Stimulated activated CD4-positive, alpha-beta T cell treated with anti-CD3 and anti-CD28 coated beads, Interleukin-12 subunit alpha, Interleukin-12 subunit beta, amount 100 ng/mL, for 24 hours (primary cell): ENCODE data around the gene ZNF99.
"Not testable (repeated sequence)": the region's sequence is repeated elsewhere in the genome, so short reads cannot be mapped to it uniquely, and the experiment has no call there.

Experiments
- DNase-seq, 2 experiments: peaks; one replicate each; pipeline ENCODE4 v3.0.0-alpha.2; 2020; ENCODE audit warnings: low read depth in 2 of 2

The ZNF99 gene

DNA sequence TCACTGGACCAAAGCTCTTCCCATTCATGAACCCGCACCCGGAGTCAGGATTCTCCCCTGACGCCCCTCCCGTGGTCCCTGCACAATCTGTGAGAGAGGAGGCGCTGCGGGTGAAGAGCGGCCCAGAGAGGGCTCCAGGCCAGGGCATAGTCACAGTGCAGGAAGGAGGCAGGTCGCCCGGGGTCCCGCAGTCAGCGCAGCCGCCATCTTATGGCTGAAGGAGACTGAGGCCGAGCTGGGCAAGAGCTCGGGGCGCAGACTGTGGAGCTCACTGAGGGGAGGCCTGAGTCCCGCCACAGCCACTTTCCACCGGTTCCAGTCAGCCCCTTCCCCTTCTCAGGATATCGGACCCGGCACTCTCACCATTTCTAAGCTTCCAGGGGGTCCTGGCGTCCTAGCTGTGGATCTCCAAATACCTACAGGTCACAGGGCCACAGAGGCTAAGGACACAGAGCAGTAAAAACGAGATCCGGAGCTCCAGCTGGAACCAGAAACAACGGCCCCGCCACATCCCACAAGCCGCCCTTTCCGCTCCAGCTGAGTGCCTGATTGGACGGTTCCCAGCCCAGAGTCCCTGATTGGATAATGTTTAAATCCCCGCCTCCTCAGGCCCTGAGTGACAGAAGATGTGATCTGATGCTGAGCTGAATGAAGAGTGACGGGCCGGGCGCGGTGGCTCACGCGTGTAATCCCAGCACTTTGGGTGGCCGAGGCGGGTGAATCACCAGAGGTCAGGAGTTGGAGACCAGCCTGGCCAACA, at the start of gene ZNF99:
Gene ZNF99 (minus strand): TSS at position 501 of the 760 bp plus-strand sequence. CDS start 135 bp downstream, at position 366.
- no peak for DNase-seq

DNA sequence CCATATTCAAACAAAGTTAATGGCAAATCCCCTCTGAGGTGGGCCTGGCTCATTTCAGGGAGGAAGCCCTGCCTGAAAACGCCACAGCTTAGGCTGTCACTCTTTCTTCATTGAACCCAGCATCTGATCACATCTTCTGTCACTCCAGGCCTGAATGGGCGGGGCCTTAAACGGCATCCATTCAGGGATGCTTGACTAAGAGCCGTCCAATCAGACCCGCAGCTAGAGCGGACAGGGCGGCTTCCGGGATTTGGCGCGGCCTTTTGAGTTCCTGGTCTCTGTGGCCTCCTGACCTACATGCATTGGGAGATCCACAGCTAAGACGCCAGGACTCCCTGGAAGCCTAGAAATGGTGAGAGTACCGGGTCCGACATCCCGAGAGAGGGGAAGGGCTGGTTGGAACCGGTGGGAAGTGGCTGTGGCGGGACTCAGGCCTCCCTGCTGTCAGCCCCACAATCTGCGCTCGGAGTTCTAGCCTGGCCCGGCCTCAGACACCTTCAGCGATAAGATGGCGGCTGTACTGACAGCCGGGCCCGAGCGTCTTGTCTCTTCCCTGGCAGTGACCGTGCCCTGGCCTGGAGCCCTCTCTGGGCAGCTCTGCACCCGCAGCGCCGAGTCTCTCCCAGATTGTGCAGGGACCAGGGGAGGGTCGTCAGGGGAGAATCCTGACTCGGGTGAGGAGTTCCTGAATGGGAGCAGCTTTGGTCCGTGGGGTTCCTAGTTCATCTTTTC, 48.2 kb upstream of the ZNF99 start, which contains the start of gene ZNF723:
Gene ZNF723 (plus strand): TSS at position 261 of the 732 bp plus-strand sequence. CDS start 89 bp downstream, at position 350.
- no peak for DNase-seq

DNA sequence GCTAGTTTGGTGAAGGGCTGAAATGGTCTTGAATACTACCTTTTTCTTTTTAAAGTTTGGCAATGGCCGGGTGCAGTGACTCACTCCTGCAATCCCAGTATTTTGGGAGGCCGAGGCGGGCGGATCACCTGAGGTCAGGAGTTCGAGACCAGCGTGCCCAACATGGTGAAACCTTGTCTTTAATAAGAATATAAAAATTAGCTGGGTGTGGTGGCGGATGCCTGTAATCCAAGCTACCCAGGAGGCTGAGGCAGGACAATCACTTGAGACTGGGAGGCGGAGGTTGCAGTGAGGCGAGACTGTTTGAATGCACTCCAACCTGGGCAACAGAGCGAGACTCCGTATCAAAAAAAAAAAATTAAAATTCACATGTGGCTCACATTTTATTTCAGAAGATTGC, 47.3 kb upstream of the ZNF99 start:
- no peak for DNase-seq

DNA sequence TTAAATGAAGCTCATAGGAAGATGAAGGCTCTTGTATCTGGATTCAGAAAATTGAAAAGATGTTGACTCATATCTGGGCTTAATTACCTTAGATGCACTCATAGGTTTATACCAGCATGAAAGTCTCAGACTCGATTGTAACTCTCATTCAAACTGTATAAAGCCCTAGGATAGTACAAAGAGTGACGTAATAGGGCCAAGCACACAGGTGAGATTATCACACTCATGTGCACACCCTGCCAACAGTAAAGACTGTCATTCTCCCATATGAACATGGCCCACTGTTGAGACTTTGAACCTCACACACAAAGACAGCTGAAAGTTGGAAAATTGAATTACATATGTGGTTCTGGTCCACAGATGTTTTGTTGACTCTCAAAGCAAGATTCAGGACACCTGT, 30.2 kb upstream of the ZNF99 start:
- no peak for DNase-seq

DNA sequence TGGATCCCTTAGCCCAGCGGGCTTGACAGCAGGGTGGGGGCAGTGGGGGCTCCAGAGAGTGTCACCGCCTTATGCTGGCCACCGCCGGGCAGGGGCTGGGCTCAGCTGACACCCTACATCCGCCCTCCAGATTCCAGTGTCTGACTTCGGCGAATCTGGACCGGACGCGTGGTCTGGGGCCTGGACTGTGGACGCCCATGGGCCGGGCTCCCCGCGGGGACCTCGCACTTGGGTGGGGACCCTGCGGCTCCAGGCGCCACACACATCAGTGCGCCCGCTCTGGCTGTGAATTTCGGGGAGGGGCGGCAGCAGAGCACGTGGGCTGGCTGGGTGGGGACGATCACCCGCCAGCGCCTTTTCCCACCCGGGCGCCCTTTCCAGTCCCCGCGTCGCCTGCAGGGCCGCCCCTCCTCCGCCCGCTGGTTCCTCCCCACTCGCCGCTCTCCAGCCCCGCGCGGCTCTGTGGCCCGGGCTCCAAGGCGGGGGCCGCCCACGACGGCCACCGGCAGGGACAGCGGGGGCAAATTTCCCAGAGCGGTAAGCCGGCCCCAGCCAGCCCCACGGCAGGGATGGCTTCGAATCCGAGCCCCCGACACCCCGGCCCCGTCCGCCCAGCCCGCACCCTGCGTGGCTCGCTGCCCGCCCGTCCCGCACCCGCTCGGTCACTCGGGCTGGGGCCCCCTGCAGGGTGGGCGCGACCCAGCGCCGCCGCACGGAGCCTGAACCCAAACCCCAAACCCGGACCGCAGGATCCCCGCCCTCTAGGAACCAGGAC, 23.3 kb upstream of the ZNF99 start:
- no peak for DNase-seq

DNA sequence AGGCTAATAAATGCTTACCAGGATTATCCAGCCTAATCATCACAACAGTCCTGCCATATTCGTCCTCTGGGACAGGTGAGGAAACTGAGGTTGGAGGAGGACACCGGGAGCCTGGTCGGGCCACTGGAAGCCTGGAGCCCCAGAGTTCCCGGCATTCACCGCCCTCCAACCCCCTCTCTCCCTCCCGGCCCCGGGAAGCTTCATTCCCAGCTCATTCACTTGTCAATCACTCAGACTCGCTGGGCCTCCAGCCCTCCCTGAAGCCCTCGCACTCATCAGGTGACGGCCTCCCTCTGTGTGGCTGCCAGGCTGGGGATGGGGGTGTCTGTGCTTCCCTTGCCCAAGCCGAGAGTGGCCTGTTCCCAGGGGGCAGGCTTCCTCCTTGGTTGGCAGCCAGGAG, 22.5 kb upstream of the ZNF99 start:
- no peak for DNase-seq

DNA sequence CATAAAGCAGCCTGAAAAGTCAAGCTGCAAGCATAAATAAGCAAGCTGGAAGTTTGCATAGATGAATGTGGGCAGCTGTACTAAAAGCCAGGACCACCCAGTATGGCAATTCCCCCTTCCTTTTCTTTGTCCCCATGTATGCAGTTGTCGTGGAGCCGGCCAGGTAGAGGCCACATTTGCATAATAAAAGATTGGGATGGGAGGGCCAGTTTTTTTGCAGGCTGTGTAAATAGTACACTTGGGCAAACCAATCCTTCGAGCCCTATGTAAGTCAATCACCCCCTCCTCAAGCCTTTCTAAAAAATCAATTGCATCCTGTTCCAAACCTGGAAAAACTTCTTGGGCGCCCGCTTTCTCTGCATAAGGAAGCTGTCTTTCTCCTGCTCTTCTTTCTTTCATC, 13.1 kb upstream of the ZNF99 start:
- no peak for DNase-seq

DNA sequence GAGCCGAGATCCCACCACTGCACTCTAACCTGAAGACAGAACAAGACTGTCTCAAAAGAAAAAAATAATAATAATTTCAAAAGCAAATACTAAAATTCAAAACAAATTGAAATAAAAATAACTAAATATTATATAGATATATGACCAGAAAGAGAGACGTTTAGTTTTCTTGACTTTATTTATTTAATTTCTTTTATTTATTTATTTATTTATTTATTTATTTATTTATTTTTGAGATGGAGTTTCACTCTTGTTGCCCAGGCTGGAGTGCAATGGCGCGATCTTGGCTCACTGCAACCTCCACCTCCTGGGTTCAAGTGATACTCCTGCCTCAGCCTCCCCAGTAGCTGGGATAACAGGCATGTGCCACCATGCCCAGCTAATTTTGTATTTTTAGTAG, 8.9 kb upstream of the ZNF99 start:
- not testable (repeated sequence) for DNase-seq

DNA sequence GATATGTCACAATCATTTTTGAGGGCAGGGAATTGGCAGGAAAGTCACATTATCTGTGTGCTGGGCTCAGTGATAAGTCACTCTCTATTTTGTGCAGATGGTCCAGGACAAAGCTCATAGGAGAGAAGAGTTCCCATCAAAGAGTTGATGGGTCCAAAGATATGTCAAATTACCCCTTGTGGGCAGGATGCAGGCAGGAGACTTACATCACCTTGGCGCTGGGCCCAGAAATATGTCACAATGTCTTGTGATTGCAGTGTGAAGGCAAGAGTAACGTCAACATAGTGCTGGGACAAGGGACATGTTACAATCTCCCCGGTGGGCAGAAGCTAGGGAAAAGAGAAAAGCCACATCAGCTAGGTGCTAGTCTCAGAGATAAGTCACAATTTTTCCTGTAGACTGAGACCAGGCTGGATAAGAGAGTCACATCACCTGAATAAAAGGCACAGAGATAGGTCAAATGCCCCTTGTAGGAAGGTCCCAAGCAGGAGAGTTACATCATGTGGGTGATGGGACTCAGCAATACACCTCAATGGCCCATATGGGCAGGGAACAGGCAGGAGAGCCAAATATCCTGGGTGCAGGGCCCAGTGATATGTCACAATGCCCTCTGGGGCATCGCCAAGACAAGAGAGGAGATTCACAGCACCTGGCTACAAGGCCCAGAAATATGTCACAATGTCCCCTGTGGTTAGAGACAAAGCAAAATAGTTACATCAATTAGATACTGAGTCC, 47.9 kb downstream of the ZNF99 start:
- DNase-seq = no peak

DNA sequence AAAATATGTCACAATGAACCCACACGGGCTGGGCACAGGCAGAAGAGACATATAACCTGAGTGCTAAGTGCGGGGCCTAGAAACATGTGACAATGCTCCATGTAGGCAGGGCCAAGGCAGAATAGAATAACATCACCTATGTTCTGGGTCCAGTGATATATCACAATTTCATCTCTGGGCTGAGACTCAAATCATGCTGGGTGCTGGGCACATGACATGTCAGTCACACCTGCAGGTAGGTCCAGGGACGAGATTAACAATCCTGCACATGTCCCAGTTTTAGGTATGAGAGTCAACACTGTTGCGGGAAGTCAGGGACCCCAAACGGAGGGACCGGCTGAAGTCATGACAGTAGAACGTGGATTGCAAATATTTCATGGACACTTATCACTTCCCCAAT, 50.3 kb downstream of the ZNF99 start:
- DNase-seq = no peak

DNA sequence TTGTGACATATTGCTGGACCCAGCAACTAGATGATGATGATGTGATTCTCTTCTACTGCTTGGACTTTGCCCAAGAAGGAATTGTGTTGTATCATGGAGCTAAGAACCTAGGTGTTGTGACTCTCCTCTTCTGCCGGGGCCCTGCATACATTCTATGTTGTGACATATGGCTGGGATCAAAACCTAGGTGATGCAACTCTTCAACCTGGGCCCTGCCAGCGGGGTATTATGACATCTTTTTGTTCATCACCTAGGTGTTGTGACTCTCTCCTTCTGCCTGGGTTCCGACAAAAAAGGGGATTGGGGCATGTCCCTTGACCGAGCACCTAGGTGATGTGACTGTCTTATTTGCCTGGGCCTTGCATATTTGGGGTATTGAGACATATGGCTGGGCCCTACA, 55.7 kb downstream of the ZNF99 start:
- DNase-seq = not testable (repeated sequence)

DNA sequence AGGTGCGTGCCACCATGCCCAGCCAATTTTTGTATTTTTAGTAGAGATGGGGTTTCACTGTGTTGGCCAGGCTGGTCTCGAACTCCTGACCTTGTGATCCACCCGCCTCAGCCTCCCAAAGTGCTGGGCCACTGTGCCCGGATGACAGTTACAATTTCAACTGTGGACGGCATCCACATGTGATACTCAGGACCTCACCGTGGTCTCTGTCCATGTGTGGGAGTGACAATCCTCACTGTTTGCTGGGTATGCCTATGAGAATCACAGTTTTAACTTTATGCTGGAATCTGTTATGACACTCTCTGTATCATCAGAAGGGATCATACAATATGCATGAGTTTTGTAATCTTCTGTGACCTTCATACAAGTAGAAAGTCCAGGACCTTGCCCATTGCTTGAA, 62.4 kb downstream of the ZNF99 start:
- DNase-seq = not testable (repeated sequence)

DNA sequence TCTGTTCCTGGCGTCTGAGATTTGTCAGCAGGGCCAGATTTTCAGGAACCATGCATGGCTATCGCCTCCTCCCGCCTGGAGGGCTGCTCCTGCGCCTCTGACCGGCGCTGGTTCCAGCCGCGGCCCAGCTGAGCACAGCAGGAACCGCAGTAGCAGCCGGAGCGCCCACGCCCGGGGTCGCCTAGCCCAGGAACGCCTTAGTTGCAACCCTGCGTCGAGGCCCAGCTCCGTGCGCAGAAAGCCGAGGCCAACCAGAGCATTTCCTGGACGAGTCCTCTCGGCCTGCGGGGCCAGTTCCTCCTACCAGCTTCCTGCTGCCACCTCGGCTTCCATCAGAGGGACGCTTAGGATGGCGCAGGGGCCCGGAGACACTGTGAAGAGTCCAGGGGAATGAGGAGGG, 75.0 kb downstream of the ZNF99 start:
- no peak for DNase-seq

DNA sequence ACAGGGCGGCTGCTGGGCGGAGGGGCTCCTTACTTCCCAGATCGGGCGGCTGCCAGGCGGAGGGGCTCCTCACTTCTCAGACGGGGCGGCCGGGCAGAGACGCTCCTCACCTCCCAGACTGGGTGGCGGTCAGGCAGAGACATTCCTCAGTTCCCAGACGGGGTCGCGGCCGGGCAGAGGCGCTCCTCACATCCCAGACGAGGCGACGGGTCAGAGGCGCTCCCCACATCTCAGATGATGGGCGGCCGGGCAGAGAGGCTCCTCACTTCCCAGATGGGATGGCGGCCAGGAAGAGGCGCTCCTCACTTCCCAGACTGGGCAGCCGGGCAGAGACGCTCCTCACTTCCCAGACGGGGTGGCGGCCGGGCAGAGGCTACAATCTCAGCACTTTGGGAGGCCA, 80.9 kb downstream of the ZNF99 start:
- DNase-seq = not testable (repeated sequence)

DNA sequence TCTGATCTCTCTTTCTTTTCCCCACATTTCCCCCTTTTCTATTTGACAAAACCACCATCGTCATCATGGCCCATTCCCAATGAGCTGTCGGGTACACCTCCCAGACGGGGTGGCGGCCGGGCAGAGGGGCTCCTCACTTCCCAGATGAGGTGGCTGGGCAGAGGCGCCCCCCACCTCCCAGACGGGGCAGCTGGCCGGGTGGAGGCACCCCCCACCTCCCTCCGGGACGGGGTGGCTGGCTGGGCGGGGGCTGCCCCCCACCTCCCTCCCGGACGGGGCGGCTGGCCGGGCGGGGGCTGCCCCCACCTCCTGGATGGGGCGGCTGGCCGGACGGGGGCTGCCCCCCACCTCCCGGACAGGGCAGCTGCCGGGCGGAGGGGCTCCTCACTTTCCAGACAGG, 81.3 kb downstream of the ZNF99 start:
- not testable (repeated sequence) for DNase-seq
